A549 treated with GW870086 at 1 μM for 4 hours (cell line): ENCODE results near the gene RECQL. TPM values are rescaled to one million over a fixed set of nuclear protein-coding genes. Genes with fewer than 3 reads are reported as not detected.

Experiments
- total RNA-seq: library from RNA; stranded (reverse); fragments of 200-300 nt; extraction: Qiagen RNA extraction; gene quantifications from 5 replicates; pipeline ENCODE4 v1.2.3, GENCODE V29; 2022; ENCODE audit warnings: low read depth

RECQL gene, protein sequence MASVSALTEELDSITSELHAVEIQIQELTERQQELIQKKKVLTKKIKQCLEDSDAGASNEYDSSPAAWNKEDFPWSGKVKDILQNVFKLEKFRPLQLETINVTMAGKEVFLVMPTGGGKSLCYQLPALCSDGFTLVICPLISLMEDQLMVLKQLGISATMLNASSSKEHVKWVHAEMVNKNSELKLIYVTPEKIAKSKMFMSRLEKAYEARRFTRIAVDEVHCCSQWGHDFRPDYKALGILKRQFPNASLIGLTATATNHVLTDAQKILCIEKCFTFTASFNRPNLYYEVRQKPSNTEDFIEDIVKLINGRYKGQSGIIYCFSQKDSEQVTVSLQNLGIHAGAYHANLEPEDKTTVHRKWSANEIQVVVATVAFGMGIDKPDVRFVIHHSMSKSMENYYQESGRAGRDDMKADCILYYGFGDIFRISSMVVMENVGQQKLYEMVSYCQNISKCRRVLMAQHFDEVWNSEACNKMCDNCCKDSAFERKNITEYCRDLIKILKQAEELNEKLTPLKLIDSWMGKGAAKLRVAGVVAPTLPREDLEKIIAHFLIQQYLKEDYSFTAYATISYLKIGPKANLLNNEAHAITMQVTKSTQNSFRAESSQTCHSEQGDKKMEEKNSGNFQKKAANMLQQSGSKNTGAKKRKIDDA
- total RNA-seq: 47.9 to 80.9 TPM (median 65.3 TPM) in 5 replicates

DNA sequence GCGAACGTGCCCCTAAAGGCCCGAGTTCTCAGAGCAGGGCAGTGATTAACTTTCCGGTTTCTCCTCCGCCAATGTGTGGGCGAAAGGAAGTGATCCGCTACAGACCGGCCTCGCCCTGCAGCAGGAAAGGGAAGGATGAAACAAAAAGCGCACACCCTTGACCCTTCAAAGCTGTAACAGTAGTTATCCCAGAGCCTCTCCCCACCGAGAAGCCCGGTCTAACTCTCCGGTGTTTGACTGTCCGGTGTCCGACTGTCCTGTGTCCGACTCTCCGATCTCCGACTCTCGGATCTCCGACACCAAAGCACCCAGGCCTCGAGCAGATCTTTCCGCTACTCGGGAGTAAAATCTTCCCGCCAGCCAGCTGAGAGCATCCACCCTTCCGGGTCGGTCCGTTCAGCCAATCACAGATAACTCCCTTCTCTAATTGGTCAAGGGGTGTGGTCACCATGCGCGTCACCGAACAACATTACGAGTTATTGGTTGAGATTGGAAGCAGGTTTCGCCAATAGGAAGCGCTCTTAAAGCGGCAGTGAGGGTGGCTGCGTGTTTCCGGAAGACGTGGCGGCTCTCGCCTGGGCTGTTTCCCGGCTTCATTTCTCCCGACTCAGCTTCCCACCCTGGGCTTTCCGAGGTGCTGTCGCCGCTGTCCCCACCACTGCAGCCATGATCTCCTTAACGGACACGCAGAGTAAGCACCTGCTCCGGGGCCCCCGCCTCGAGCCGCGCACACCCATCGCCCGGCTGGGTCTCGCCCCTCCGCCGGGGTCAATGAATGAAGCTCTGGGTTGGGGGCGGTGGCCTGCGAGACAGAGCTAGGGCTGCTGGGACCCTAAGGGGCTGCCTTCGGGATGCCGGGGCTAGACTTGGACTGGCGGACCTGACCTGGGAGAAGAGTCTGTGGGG lies at the start of gene RECQL, which contains the start of gene GOLT1B:
RECQL (minus strand) TSS at position 378 of the 906 bp plus-strand sequence. CDS start 2,065 bp downstream, outside the sequence.
GOLT1B (plus strand) TSS at position 532 of the 906 bp plus-strand sequence; CDS start at position 667, 135 bp downstream.

DNA sequence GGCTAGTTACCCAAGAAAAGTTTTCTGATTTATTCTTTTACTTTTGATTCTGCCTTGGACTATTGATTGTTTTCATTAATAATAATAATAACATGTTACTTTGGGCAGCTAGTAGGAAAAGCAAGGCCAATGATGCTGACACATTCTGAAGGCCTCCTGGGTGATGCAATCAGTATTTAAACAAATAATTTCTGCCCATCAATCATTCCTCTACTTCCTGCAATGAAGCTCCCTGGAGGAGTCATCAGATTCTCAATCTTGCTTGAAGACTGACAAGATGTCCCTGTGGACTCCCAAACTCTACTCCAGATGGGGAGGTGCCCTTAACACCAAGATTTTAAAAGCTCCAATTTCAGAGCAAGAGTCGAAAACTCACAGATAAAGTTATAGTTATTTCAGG lies 24.6 kb upstream of the RECQL start, which contains the start of gene SPX:
SPX (plus strand) TSS at position 244 of the 400 bp plus-strand sequence. CDS start 177 bp downstream, outside the sequence.

Other genes starting within 250 kb of the RECQL start
- gene SLCO1A2, start 166.7 kb downstream of the RECQL start, total RNA-seq: 0.29 TPM in 1 of 5 replicates, not detected in the others
- gene IAPP, start 128.7 kb downstream of the RECQL start, total RNA-seq: not detected in 5 replicates
- gene PYROXD1, start 64.0 kb downstream of the RECQL start, total RNA-seq: 6.1 to 8.4 TPM (median 8.0 TPM) in 5 replicates
- 74.6 to 101 TPM (median 92.4 TPM) in 5 replicates for gene GOLT1B, start 154 bp upstream of the RECQL start, total RNA-seq
- 3.4 to 4.4 TPM (median 3.7 TPM) in 5 replicates for gene SPX, start 24.7 kb upstream of the RECQL start, total RNA-seq
- not detected in 5 replicates for gene GYS2, start 103.2 kb upstream of the RECQL start, total RNA-seq
- 1,587 to 1,689 TPM (median 1,596 TPM) in 5 replicates for gene LDHB, start 156.2 kb upstream of the RECQL start, total RNA-seq